Activated CD4-positive, alpha-beta T cell treated with anti-CD3 and anti-CD28 coated beads for 48 hours (primary cell): ENCODE measurements around the gene CPVL.

Source experiments
- DNase-seq: peaks from one replicate; pipeline ENCODE4 v3.0.0-alpha.2; 2020

Gene CPVL

GRCh38 chr7:29040579-29040925, 105.8 kb downstream of the CPVL start:
- DNase-seq = no peak

GRCh38 chr7:29039821-29040578, 106.3 kb downstream of the CPVL start:
- no peak for DNase-seq

DNA sequence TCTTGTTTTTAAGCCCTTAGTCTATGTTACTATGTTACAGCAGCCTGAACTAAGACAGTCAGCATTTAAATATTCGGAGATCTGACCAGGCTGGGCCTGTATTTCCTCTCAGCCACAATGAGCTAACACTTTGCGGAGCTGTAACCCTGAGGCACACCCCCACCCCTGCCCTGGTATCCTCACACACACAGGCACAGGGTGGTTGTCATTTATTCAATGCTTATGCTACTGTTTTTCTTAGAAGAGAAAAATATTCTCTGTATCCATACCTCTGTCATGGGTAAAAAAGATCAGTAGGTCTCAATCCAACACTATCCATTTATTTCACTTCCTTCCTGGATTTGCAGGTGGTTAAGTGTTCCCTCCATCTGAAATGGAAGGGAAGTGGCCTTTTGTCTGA, 107.9 kb downstream of the CPVL start:
- DNase-seq = no peak

DNA sequence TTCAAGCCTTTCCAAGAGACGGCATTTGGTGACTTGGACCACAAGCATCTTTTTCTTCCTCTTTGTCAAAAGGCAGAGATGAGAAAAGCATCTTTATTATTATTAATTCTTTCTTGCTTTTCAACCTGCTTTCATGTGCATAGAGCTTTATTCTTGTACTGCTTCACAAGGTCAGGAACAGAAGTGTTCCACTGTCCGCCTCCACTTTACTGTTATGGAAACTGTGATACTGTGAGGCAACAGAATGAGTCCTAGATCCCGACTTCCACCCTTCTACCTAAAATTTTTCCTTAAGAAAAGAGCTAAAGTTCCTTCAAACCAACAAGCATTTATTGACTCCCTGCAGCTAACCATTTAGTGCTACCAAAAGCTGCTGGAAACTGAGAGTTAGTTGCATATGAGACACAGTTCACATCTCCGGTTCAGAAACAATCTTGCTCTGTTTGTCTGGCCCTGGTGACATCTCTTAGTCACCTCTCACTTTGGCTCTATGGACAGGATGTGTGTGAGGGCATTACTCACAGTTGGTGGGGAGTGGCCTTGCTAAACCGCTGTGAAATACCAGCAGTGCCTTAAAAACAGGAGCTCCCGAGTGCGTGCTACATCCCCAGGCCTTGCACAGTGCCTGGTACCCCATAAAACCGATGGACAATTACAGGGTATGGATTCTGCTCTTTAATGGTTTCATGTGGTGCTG, 111.1 kb downstream of the CPVL start:
- DNase-seq = peak; percentile 6

GRCh38 chr7:29033584-29033983, 112.8 kb downstream of the CPVL start:
- no peak for DNase-seq

GRCh38 chr7:29032146-29032545, 114.2 kb downstream of the CPVL start:
- DNase-seq = no peak

DNA sequence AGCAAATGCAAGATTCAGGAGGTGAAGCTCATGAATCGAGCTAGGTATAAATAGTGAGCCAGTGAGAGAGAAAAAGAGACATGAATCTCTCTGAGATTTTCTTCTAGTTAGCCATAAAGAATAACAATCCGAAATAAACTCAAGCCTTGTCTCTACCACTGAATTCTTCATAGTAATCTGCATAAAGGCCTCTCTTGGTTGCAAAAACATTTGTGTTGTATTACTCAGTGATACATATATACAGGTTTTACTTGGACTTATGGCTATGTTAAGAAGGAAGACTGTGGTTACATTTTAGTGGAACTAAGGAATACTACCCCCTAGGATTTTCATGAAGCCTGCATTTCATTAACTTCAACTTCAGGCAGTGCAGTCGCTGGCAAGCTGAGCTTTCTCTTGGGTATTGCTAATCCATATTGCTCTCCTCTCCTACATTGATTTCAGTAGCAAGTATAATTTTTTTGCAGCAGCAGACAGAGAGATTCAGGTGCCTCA, 115.5 kb downstream of the CPVL start:
- no peak for DNase-seq

- DNase-seq = no peak
Measured at GRCh38 chr7:29022291-29022988, 123.9 kb downstream of the CPVL start.

- DNase-seq = no peak
Measured at GRCh38 chr7:29019896-29020295, 126.4 kb downstream of the CPVL start.

DNA sequence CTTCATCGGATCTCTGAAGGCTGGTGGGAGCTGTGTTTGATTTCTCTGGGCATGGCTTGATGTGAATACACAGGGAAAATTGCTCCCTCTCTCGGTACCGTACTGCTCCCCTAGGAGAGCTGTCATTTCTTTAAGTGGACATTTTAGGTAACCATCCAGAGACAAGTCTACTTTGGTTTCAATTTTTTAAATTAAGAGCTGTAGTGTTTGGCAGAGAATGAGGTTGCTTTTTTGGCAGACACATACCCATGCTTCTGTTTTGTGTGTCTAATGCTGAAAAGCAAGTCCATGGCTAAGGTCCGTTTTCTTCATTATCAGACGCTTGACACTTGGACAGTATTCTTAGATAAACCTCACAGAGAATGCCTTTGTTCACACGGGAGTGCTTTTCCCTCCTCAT, 127.0 kb downstream of the CPVL start:
- no peak for DNase-seq

GRCh38 chr7:29017713-29018112, 128.6 kb downstream of the CPVL start:
- no peak for DNase-seq

GRCh38 chr7:29014725-29015124, 131.6 kb downstream of the CPVL start:
- no peak for DNase-seq

DNA sequence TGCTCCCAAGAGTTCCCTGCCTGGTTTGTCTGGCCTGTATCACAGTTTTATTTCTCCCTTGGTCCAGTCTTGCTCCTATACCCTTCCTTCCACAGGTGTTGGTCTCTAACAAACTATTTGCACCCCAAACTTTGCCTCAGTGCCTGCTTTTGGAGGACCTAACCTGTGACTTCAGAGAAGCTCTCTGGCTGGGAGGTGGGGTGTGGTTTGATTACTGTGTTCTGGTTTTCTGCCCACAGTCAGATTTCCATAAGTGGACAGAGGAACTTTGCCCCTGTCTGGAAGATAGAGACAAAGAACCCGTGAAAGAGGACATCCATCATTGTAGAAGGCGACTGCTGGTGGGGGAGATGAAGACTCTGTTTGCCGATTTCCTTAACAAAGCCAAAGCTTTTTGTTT, 132.4 kb downstream of the CPVL start:
- no peak for DNase-seq

DNA sequence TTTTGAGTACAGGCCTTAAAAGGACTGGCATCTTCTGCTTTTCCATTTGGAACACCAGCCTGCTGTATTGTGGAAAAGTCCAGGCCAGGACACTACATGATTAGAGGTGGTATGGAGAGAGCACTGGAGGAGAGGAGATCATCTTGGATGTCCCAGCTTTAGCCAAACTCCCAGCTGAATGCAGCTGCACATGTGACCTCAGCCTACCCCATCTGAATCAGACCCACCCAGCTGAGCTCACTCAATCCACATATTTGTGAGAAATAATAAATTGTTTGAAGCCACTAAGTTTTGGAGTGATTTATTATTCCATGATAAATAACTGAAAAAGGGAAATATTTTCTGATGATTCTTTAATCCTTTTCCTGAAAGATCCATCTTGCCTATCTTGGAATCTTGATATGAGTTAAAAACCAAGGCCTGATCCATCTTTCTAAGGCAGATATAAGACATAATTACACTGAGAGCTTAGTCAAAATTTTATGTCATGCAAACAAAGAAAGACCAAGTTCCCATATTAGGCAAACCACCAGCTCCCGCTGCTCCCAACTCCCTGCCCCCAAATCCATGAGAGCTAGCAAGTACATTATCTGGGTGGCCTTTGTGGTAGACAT, 133.1 kb downstream of the CPVL start:
- DNase-seq = no peak

DNA sequence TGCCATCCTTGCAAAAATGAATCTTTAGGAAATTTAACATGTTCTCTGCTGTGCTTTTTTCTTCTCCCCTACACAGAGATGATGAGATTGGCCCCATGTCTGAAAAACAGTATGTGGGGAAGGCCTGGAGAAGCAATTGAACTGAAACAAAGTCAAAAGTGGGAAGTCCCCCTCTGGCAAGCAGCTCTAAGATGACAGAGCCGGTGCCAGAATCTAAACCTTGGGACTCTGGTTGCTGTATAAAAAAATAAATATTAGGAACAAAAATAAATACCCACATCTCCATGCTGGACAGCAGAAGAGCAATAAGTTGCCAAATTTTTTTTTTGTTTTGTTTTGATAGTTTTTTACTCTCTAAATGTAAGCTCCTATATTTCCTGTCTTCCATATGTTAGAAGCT, 136.4 kb downstream of the CPVL start:
- no peak for DNase-seq

- DNase-seq = no peak
Measured at GRCh38 chr7:29008590-29008989, 137.7 kb downstream of the CPVL start.

GRCh38 chr7:29007127-29007526, 139.2 kb downstream of the CPVL start:
- no peak for DNase-seq

GRCh38 chr7:29005829-29006228, 140.5 kb downstream of the CPVL start:
- no peak for DNase-seq

GRCh38 chr7:29005406-29005805, 140.9 kb downstream of the CPVL start:
- no peak for DNase-seq

GRCh38 chr7:29003703-29004102, 142.6 kb downstream of the CPVL start:
- DNase-seq = no peak

DNA sequence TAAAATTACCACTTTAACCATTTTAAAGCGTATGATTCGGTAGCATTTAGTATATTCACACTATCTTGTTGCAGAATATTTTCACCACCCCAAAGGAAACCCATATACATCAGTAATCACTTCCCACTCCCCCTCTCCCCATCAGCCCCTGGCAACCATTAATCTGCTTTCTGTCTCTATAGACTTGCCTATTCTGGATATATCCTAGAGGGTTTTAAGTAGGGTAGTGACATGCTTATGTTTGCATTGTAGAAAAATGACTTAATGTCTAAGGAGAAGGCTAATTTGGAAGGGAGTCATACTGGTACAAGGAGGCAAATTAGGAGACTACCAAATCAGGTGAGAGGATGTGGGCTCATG, 145.6 kb downstream of the CPVL start:
- DNase-seq = no peak

DNA sequence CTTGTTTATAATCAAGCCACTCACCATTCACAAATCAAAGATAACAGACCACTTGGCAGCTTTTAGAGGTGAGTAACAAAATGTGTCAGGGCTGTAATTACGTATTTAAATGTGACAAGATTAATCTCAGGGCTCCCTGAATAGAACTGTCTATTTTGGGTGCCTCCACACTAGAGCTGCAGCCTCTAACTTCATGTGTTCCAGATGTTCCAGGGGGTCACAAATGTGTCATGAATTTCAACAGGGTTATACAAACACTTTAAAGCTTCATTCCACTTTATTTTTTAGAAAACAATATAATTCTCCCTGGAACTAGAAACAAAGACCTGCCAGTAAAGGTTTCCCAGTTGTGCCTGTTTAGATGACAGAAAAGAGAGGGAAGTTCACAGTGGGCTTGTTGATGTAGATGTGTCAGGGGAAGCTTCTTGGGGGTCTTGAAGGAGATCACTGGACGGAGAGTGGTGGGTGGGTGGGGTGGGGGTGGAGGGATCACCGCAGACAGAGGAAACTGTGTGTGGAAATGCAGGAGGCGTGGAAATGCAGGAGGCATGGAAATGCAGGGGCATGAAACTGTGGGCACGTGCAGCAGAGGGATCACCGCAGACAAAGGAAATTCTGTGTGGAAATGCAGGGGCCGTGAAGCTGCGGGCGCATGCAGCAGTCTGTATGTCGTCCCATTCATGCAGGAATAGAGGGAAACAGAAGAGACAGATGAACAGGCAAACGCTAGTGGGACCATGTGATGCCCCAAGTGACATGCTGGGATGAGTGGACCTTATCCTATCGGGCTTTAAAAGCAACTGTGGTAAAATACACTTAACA, 146.2 kb downstream of the CPVL start:
- DNase-seq = no peak

DNA sequence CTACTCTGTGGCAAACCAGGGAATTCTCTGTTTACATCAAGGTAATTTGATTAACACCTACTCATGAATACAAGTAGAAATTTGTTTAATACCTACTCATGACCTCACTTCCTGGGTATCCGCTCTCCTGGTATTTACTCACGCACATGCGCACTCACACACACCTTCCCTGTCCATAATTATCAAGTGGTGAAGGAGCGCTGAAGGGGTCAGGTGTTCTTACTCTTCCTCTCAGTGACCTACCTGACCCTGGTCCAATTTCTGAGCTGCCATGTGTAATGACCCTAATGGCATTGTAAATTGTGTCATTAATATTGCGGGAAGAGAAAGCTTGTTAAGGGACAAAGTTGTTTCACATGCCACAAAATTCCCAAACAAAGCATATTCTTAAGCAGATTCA, 146.9 kb downstream of the CPVL start:
- no peak for DNase-seq
